GM18907 (cell line): ENCODE results near the gene EVX2.

Experiments
- ATAC-seq: cut with Tn5 transposase; IDR thresholded peaks from one replicate; pipeline ENCODE4 v1.9.1; 2021; ENCODE audit warnings: mild to moderate bottlenecking, moderate library complexity; ENCODE audit not compliant: unreplicated experiment

The EVX2 gene

DNA sequence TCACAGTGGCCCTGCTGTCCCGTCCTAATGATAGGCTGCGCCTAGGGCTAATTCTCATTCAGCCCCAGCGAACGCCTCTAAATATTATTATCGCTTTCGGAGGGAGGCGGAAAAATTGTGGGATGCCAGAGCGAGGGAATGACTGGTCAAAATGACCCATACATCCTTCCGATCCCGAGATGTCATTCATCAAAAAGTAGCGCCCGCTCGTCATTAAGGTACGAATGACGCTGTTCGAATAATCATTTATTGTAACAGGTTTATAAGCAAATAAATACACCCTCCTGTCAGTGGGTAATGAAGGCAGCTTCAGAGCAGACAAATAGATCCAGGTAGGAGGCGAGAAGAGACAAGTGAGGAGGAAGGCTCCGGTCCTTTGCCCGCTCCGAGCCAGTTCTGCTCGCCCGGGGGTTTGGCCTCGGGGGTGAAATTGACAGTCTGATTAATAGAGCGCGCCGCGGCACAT lies at the start of gene EVX2:
Gene EVX2, minus strand, starts transcription at position 167 of the 466 bp plus-strand sequence. CDS start 186 bp downstream, outside the sequence.
- no peak for ATAC-seq

DNA sequence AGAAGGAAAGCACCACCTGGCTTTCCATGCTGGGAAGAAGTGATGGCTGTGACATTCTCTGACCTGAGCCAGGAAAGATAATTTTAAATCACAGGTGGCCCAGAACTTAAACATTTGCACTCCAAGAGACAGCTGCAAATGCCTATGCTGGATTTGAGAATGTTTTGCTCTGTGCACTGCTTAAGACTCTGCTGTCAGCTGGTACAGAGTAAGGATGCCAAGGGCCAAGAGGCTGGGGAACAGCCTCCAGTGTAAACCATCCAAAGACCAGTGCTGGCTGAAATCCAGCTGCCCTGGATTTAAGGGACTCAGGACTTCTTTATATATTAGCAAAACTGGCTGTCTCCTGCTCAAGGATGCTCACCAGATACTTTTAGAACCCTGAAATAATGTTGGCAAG lies 49.6 kb upstream of the EVX2 start:
- ATAC-seq = no peak

DNA sequence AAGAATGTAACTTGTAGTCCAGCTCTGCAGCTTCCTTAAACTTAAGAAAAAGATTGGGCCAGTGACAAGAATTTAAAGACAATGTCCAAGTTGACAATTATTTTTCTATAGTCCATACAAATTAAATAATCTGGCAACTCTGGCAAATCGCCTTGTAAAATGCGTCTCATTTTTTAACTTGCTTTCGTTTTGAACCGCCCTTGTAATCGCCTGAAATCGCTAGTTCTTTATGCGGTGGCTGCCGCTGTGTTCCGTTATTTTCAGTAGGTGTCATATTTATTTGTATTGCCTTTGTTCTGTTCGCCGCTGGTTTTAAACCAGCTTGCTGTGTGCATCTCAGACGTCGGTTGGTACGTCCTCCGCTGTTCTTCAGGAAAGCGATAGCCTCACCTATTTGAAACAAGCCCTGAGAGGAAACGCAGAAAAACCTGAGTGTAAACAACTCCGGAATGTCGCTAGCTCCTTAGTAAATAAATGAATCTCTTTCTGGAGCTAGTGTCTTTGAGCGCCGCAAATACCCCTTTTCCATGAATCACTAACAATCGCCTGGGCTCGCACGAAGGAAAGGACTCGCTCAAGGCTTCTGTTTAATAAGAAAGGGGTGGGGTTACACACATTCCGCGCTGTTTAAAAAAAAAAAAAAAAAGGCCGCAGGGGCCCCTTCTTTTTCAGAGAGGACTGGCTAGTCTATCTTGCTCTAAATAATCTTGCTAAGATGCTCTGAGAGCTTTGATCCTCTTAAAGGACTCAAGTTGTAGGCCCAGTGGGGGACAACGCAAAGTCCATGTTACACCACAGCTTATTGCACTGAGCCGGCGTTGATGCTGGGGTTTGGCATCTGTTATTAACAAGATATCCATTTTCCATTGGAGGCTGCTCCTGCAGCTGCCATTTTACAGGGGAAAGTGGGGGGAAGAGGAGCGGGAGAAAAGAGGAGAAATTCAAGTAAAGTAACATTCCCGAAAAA lies 48.7 kb upstream of the EVX2 start:
- ATAC-seq = no peak

DNA sequence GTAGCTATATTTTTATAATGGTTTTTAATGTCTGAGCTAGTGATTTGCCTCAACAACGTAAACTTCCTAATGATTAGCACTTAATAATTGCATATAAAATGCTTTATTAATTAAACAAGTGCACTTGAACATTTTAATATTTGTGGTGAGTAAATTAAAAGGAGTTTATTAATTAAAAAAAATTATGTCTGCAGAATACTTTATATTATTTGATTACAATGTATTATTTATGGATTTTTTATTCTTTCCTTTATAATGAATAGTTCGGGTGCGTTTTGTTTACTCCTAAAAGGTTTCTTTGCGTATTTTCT lies 48.0 kb upstream of the EVX2 start:
- ATAC-seq = no peak

DNA sequence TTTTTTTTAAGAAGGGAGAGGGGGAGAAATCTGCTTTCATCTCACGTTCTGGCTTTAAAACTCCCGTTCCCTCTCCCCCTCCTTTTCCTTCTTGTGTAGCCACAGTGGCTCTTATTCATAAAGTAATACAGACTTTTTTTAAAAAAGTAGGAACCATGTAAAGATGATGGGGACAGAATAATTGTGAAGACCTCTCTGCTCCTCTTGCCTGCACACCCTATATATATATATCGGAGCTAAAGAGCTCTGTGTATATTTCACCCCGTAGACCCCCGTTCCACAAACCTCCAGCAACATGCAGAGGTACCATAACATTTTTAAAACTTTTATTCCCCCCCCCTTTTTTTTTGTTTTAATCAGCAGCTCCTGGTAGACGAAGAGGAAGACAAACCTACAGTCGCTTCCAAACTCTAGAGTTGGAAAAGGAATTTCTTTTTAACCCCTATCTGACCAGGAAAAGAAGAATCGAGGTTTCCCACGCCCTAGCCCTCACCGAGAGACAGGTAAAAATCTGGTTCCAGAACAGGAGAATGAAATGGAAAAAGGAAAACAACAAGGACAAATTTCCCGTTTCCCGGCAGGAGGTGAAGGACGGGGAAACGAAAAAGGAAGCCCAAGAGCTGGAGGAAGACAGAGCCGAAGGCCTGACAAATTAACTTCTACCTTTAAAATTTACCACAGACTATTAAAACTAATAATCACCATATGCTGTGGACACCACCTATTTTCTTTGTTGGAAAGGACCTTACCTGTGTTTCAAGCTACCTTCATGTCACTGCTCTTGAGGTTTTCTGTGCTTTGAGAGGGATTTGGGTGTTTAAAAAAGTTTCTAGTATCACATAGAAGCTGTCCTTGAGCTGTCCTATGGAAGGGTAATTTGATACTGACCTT lies 47.4 kb upstream of the EVX2 start:
- no peak for ATAC-seq

DNA sequence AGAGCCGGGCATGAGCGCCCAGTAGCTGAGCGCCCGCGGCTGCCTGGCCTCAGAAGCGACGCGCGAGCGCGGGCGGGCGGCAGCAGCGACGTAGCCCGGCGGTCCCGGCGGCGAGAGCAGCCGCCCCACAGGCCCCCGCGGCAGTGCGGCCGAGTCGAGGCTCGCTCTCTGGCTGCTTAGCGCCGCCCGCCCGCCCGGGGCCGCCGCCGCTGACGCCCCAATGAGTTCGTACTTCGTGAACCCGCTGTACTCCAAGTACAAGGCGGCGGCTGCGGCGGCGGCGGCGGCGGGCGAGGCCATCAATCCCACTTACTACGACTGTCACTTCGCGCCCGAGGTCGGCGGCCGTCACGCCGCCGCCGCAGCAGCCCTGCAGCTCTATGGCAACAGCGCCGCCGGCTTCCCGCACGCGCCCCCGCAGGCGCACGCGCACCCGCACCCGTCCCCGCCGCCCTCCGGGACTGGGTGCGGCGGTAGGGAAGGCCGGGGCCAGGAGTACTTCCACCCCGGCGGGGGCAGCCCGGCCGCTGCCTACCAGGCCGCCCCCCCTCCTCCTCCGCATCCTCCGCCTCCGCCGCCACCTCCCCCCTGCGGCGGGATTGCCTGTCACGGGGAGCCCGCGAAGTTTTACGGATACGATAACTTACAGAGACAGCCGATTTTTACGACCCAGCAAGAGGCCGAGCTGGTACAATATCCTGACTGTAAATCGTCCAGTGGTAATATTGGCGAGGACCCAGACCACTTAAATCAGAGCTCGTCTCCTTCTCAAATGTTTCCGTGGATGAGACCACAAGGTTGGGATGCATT lies 46.6 kb upstream of the EVX2 start:
- ATAC-seq = no peak

DNA sequence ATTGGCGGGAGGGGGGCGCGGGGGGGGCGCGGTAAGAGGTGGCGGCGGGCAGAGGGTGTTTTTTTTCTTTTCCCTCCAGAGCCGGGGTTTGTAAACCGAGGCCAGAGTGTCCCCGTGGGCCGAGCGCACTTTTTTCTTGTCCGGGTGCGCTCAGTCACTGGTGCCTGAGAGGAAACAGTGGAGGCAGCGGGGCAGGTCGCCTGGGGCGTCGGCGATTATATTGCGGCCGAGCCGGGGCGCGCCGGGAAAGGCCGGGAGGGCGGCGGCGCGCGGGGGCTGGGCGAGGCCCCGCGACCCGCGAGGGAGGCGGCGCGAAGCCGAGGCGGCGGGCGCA lies 46.0 kb upstream of the EVX2 start:
- ATAC-seq = no peak

DNA sequence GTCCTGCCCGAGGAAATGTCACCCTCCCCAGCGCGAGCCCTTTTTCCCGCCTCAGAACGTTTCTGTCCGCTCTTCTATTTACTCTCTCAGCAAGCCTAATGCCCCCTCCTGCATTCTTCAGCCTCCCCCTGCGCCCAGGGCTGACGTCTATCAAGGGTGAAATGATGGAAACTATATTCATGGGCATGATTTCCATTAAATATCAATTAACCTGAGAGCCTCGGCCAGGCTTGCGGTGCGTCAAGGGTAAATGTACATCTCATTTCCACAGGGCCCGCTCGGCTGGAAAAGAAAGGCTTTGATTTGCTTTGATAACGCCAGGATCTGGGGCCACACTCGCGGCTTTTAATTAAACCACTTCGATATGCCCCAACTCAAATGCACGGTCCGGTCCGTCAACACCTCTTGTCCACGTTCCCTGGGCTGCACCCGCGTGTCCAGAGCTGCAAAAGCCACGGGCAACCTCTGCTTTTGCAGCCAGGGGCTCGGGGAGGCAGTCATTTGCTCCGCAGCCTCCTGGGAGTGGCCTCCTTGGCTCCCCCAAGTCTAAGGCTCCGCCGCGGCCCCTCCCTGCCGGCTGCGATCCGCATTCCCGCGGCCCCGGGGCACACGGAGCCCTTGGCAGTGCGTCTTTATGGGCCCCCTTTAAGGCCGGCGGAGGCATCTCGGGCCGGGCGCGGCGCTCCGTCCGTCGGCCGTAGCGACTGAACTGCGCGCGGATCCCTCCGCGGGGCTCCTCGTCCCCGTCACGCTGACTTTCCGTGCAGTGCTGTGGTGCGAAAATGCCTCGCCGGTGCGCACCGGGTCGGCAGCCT lies 45.4 kb upstream of the EVX2 start, which contains the start of gene HOXD8:
Gene HOXD8, plus strand, starts transcription at position 724 of the 815 bp plus-strand sequence. CDS start 662 bp downstream, outside the sequence.
- ATAC-seq = no peak

DNA sequence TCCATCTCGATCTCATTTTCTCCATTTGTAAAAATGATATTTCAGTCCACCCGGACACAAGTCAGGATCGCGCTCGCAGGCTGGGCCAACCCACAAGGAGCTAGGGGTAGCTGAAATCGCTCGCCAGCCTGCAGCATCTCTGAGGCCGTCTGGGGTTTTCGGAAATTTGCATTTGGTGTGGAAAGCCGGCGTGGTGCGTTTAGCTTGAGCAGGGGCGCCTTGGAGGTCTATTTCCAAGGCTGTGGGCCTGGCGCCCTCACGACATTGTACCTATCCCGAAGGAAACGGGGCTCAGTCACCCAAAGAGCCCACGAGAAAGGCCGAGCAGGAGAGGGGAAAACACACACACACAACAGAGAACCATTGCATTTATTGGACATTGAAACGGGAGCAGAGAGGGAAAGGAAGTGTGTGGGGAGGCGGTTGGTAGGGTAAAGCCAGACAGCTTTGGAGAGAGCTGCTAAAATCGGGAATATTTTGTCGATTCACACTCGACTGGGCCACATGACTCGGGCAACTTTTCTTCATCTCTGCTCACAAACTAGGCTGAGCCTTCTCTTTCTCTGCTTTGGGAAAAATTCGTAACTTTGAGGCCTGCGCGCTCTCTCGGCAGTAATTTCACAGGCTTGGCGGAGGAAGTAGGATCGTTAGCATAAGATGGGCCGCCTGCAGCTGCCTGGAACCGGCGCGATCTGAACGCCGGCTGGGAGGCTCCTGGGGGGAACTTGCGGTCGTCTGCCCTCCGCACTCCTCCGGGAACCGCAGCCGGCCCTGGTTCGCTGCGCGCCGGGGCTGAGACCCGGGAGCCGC lies 44.6 kb upstream of the EVX2 start:
- ATAC-seq = no peak

DNA sequence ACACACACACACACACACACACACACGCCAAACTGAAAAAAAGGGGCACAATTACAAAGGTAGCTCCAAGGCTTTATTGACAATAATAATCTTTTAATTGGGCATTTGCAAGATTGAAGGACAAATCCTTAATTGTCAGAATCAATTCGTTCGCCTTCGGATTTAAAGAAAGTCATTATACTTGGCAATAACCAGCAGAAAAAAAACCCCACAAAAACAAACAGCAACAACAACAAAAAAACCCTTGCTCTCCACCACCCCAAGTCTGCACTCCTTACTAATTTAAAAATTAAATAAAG lies 44.0 kb upstream of the EVX2 start:
- ATAC-seq = no peak

DNA sequence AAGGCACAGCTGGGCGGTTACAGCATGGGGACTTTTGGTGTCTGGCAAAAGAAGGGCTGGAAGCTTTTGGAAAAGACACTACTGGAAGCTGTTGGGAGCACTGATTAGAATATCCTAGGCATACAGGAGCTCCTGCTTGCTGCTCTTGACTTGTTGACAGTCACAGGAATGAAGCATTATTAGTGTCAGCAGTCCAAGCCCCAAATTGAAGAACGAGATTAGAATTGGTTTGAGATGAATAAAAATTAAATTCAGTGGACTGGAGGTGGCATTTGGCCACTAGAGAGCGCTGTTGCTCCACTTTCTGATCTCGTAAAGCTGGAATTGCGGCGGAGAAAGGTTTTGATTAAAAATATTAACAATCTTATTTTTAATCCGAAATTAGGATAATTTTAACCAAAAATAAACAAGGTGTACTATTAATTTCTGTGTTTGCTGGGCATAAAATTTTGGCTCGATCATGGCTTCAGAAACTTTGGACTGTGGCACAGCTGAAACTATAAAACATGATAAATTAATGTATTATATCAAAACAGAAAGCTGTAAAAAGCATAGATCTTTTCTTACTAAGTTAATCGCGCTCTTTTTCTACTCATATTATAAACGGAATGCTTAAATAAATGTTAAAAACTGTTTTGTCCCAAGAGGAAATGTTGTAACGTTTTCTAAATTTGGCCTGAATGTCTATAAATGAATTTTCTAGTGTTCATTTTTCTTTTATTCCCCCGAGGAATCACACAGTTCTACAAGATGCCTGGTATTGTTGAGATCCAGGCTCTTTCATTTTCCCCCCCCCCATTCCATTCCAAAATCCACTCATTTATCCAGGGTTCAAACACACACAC lies 43.4 kb upstream of the EVX2 start:
- no peak for ATAC-seq

DNA sequence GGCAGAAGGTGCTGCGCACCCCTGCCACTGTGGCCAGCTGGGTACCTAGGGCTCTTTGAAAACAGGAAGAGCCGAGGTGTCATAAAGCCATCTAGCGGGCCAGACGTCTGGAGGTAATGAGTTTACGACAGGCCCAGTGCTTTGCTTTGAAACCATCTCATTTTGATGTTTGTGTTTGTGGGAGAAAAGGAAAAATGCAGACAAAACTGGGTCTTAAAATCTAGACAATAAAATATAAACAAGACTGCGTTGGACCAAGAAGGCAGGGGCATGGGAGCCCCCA lies 42.0 kb upstream of the EVX2 start:
- ATAC-seq = no peak

DNA sequence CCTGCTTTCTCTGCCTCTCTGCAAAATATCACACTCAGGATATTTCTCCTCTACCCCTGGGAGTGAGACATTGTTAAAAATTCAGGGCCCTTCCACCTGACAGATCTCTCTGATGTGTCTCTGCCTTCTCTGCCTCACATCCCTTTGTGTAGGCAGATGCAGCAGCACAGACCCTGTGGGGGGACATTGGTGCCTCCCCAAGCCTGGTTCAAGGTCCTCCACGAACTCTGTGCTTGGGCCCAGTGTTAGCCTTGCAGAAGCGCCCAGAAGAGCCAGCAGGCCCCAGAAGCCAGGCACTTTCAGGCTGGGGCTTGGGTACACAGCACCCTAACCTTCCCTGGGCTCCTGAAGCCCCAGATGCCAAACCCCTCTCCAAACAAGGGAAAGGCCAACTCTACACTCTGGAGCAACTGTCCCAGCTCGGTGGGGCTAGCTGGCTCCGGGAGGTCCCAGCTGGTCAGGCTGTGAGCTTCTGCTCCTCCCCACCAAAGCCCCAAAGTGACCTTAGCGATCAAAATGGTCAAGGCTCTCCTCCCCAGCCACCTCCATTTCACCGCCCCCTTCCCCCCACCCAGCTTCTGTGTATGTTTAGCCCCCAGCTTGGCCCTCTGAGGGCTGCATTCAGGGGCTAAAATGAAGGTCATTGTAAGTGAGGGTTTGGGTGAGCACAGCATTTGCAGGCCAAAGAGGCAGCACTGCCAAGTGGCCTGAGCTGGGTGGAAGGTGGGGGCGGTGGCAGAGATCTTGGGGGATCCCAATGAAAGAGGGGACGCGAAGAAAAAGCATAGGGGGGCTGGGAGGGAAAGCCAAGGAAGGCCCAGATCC lies 41.4 kb upstream of the EVX2 start:
- no peak for ATAC-seq

DNA sequence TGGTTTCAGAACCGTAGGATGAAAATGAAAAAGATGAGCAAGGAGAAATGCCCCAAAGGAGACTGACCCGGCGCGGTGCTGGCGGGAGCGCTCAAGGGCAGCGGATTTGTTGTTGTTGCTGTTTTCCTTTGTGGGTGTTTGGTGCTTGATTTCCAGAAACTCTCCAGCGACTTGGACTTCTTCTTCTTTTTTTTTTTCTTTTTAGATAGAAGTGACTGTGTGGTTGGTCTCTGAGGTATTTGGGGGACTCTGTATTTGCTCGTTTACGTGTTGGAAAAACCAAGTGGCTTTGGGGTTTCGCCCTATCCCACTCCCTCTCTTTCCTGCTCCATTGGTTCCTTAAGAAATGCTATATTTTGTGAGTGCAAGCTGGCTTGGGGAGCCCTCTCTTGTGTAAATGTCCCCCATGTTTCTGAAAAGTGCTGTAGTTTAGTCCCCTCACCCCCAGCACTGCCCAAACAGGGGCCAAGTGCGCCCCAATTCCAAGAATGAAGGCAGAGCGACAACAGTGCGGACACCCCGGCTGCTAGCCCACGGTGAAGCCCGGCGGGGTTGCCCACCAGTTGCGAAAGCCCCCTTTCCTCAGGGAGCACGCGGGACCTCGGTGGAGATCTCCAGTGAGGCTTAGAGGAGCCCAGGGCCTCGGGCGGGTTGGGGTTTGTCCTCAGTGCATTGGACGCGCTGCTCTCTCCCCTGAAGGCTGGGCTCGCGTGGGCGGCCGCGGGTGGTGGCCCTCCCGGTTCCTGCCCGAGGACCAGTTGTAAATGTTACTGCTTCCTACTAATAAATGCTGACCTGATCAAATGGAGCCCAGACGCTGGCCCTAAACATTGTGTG lies 40.6 kb upstream of the EVX2 start:
- ATAC-seq = no peak

DNA sequence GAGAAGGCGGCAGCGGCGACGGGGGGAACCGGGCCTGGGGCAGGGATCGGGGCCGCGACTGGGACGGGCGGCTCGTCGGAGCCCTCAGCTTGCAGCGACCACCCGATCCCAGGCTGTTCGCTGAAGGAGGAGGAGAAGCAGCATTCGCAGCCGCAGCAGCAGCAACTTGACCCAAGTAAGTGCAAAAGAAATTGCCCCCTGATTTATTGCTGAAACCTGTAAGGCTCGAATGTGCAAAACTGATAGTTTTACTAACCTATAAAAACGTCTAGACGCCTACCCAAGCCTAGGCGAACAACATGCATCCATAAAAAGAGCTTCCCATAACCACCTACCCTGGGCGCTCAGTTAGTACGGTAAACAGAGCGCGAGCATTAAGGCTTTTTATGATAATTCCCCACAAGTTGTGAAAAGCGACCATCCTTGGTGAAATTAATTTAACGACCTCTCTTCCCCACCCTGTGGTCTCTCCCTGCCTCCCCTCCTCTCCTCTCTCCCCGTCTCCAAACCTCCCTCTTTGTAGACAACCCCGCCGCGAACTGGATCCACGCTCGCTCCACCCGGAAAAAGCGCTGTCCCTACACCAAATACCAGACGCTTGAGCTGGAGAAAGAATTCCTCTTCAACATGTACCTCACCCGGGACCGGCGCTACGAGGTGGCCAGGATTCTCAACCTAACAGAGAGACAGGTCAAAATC lies 39.8 kb upstream of the EVX2 start:
- ATAC-seq = no peak

DNA sequence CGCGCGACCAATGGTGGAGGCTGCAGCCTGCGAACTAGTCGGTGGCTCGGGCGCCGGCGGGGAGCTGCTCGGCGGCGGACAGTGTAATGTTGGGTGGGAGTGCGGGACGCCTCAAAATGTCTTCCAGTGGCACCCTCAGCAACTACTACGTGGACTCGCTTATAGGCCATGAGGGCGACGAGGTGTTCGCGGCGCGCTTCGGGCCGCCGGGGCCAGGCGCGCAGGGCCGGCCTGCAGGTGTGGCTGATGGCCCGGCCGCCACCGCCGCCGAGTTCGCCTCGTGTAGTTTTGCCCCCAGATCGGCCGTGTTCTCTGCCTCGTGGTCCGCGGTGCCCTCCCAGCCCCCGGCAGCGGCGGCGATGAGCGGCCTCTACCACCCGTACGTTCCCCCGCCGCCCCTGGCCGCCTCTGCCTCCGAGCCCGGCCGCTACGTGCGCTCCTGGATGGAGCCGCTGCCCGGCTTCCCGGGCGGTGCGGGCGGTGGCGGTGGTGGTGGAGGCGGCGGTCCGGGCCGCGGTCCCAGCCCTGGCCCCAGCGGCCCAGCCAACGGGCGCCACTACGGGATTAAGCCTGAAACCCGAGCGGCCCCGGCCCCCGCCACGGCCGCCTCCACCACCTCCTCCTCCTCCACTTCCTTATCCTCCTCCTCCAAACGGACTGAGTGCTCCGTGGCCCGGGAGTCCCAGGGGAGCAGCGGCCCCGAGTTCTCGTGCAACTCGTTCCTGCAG lies 39.1 kb upstream of the EVX2 start, which contains the start of gene HOXD9:
Gene HOXD9, plus strand, starts transcription at position 37 of the 728 bp plus-strand sequence. Its CDS starts 50 bp downstream, at position 87.
- no peak for ATAC-seq
